K562 (cell line): ENCODE data around the gene CYB5D1. TPM values are rescaled to one million over a fixed set of nuclear protein-coding genes. Genes with fewer than 3 reads are reported as not detected.
A peak's percentile ranks its signal among the peaks of the same experiment; 100 is the strongest.

ENCODE experiments used
- ARID4B ChIP-seq: sonication (generic); formaldehyde crosslinking; IDR thresholded peaks from 2 replicates; pipeline ENCODE4 v1.8.0; 2022; ENCODE audit warnings: mild to moderate bottlenecking, missing genetic modification reagents
- CBX2 ChIP-seq: fragments of 200-600 bp; sonication (generic); IDR thresholded peaks from one replicate; pipeline ENCODE4 v1.6.1; 2012; ENCODE audit warnings: mild to moderate bottlenecking, low read length, inconsistent platforms; ENCODE audit not compliant: insufficient read depth, poor library complexity, severe bottlenecking
- ELF1 ChIP-seq: fragments of 200-800 bp; sonication (Bioruptor generic); IDR thresholded peaks from 2 replicates; pipeline ENCODE4 v1.6.1; 2016; ENCODE audit warnings: missing genetic modification characterization, missing compliant biosample characterization
- EP300 ChIP-seq: IDR thresholded peaks from 2 replicates; pipeline ENCODE4 v1.6.1; 2012; ENCODE audit warnings: low read length, improper control_type of control experiment
- FOS ChIP-seq: IDR thresholded peaks from 3 replicates; pipeline ENCODE4 v1.6.1; 2011; ENCODE audit not compliant: insufficient read length; ENCODE audit errors: extremely low read depth
- FOXP1 ChIP-seq: sonication (generic); formaldehyde crosslinking; IDR thresholded peaks from 2 replicates; pipeline ENCODE4 v1.8.0; 2022; ENCODE audit warnings: mild to moderate bottlenecking, missing genetic modification reagents
- HDAC6 ChIP-seq: IDR thresholded peaks from 2 replicates; pipeline ENCODE4 v1.6.1; 2012; ENCODE audit warnings: low read depth, mild to moderate bottlenecking, control low read depth, inconsistent platforms, low read length, moderate library complexity
- IFI16 ChIP-seq: fragments of 250-450 bp; sonication (Bioruptor Pico); IDR thresholded peaks from 2 replicates; pipeline ENCODE4 v2.1.2; 2022; ENCODE audit warnings: mild to moderate bottlenecking, inconsistent platforms
- MYNN ChIP-seq, 2 experiments: sonication (generic); formaldehyde crosslinking in 1 of 2; IDR thresholded peaks; 2 replicates each; pipeline versions ENCODE4 v1.5.0 to v1.6.1; 2016 to 2020; ENCODE audit warnings: antibody characterized with exemption in 1 of 2, missing genetic modification reagents in 1 of 2
- NFYB ChIP-seq: IDR thresholded peaks from 2 replicates; pipeline ENCODE4 v1.6.1; 2011; ENCODE audit warnings: mild to moderate bottlenecking, moderate library complexity; ENCODE audit not compliant: insufficient read length; ENCODE audit errors: extremely low read depth
- RAD21 ChIP-seq, 2 experiments: fragments of 250-450 bp in 1 of 2; fragments of 450-650 bp in 1 of 2; sonication (Bioruptor Pico) in 1 of 2; formaldehyde crosslinking in 1 of 2; IDR thresholded peaks in 1 of 2; conservative IDR thresholded peaks in 1 of 2; 2 replicates each; pipeline versions ENCODE4 v1.4.0 to v1.8.0; 2020 to 2022; ENCODE audit warnings: mild to moderate bottlenecking in 2 of 2, moderate library complexity in 1 of 2
- RNF2 ChIP-seq: sonication (generic); IDR thresholded peaks from 2 replicates; pipeline ENCODE4 v1.6.1; 2016
- SMC3 ChIP-seq: conservative IDR thresholded peaks from 2 replicates; pipeline ENCODE4 v1.6.1; 2011; ENCODE audit warnings: low read depth, low read length, improper control_type of control experiment; ENCODE audit not compliant: insufficient read depth
- TARDBP ChIP-seq: fragments of 450-650 bp; IDR thresholded peaks from 2 replicates; pipeline ENCODE4 v1.6.1; 2016
- XRCC4 ChIP-seq: IDR thresholded peaks from one replicate; pipeline ENCODE4 v1.6.1; 2011; ENCODE audit not compliant: insufficient read depth, insufficient read length; ENCODE audit errors: extremely low read depth
- ZBTB12 ChIP-seq: fragments of 250-450 bp; sonication (Bioruptor Pico); IDR thresholded peaks from 2 replicates; pipeline ENCODE4 v1.4.0; 2020
- ZMIZ1 ChIP-seq, 2 experiments: fragments of 150-350 bp in 1 of 2; IDR thresholded peaks; 2 replicates each; pipeline ENCODE4 v1.6.1; 2012 to 2016; ENCODE audit warnings: low read depth in 2 of 2, low read length in 2 of 2, mild to moderate bottlenecking in 1 of 2, moderate library complexity in 1 of 2
- ZNF311 ChIP-seq: fragments of 250-450 bp; sonication (Bioruptor Pico); IDR thresholded peaks from 2 replicates; pipeline ENCODE4 v1.4.0; 2020; ENCODE audit warnings: mild to moderate bottlenecking, moderate library complexity
- polyA plus RNA-seq, 8 experiments: library from polyadenylated mRNA; depleted of rRNA in 4 of 8; stranded (reverse) in 5 of 8; unstranded in 3 of 8; fragments of >200 nt; fragmentation: Nextera tagmentation in 2 of 8; fragmentation: Illumina TruSeq in 1 of 8; extraction: Ambion mirVana in 2 of 8; extraction: Trizol in 1 of 8; gene quantifications; 2 replicates each; pipeline versions ENCODE4 v1.2.1 to v1.2.3, GENCODE V29; 2011 to 2014; ENCODE audit warnings: inconsistent platforms in 1 of 8, missing spikeins in 1 of 8
- total RNA-seq, 7 experiments: library from RNA; depleted of rRNA in 6 of 7; stranded (reverse); fragments of >200 nt in 6 of 7; fragmentation: Illumina TruSeq in 2 of 7; extraction: Trizol in 2 of 7; gene quantifications; 2 replicates each; pipeline versions ENCODE4 v1.2.1 to v1.2.3, GENCODE V29; 2011 to 2021; ENCODE audit warnings: low replicate concordance in 1 of 7

Gene CYB5D1
- total and polyA plus RNA-seq, 9 of the 15 experiments (the other 6 are each of a cell fraction or from before 2014, with no cell fraction given): 2.4 to 7.9 (median 5.7) TPM

- 0 out of 4 replicates have a peak, but pooled peaks of 1 of the 2 experiments have one; percentile 18 for TF ChIP-seq ZMIZ1 (IDR thresholded peaks at IDR 0.05; ENCODE audit: low read depth in 2 of 2, low read length in 2 of 2)
- peak; percentile 43 to 77 for TF ChIP-seq RAD21 (CRISPR knock-in tag; conservative IDR thresholded peaks at IDR 0.05 in 1 of 2, IDR thresholded peaks at IDR 0.05 in 1 of 2)
- no peak for TF ChIP-seq CBX2
- TF ChIP-seq ARID4B (CRISPR knock-in tag): peak; percentile 59; the same call in 1 of the 2 replicates
- 0 out of 2 replicates have a peak, but pooled peaks have one; percentile 16 for TF ChIP-seq EP300
- TF ChIP-seq SMC3: peak; percentile 38; the same call in 1 of the 2 replicates
- peak; percentile 64 for TF ChIP-seq NFYB
- no peak for TF ChIP-seq ZBTB12
- 0 out of 2 replicates have a peak, but pooled peaks have one; percentile 4 for TF ChIP-seq FOXP1
- no peak for TF ChIP-seq ZNF311 (CRISPR knock-in tag)
- peak; percentile 56; the same call in 1 of the 2 replicates for TF ChIP-seq RNF2
- TF ChIP-seq XRCC4: no peak
- no peak for TF ChIP-seq MYNN (IDR thresholded peaks at IDR 0.05)
- TF ChIP-seq MYNN (CRISPR knock-in tag; IDR thresholded peaks at IDR 0.05): no peak
- TF ChIP-seq FOS: peak; percentile 60
- TF ChIP-seq TARDBP: no peak
- TF ChIP-seq IFI16: no peak
- TF ChIP-seq HDAC6: no peak
- no peak for TF ChIP-seq ELF1 (tag)
These were observed 22.6 kb upstream of the CYB5D1 start (continued) for GRCh38 chr17:7834957-7835813.
